HG03103 (cell line): ENCODE results near the gene TTLL11.

Source experiments
- ATAC-seq: cut with Tn5 transposase; IDR thresholded peaks from one replicate; pipeline ENCODE4 v1.9.1; 2021; ENCODE audit warnings: low read depth; ENCODE audit not compliant: unreplicated experiment

Gene TTLL11

GRCh38 chr9:121946465-121946864 is 146.6 kb downstream of the TTLL11 start:
- ATAC-seq, result no peak

- no peak for ATAC-seq
These were observed 147.3 kb downstream of the TTLL11 start for GRCh38 chr9:121945849-121946248.

GRCh38 chr9:121945281-121945680 is 147.8 kb downstream of the TTLL11 start:
- ATAC-seq, result no peak

GRCh38 chr9:121944711-121945191 is 148.4 kb downstream of the TTLL11 start:
- ATAC-seq, result no peak

- ATAC-seq, result no peak
These were observed 149.6 kb downstream of the TTLL11 start for GRCh38 chr9:121943463-121943862.

GRCh38 chr9:121942866-121943382 is 150.2 kb downstream of the TTLL11 start:
- ATAC-seq, result no peak

GRCh38 chr9:121942313-121942712 is 150.8 kb downstream of the TTLL11 start:
- ATAC-seq, result no peak

- no peak for ATAC-seq
These were observed 153.5 kb downstream of the TTLL11 start for GRCh38 chr9:121939643-121940042.

GRCh38 chr9:121938621-121939020 is 154.5 kb downstream of the TTLL11 start:
- no peak for ATAC-seq

- ATAC-seq, result no peak
These were observed 155.9 kb downstream of the TTLL11 start for GRCh38 chr9:121937240-121937639.

- no peak for ATAC-seq
These were observed 157.4 kb downstream of the TTLL11 start for GRCh38 chr9:121935739-121936138.

GRCh38 chr9:121930956-121931355 is 162.2 kb downstream of the TTLL11 start:
- no peak for ATAC-seq

- no peak for ATAC-seq
These were observed 162.9 kb downstream of the TTLL11 start for GRCh38 chr9:121929893-121930875.

GRCh38 chr9:121927636-121928035 is 165.5 kb downstream of the TTLL11 start:
- ATAC-seq, result no peak

GRCh38 chr9:121927081-121927480 is 166.0 kb downstream of the TTLL11 start:
- ATAC-seq, result no peak

GRCh38 chr9:121926351-121926801 is 166.7 kb downstream of the TTLL11 start:
- ATAC-seq, result no peak

GRCh38 chr9:121925935-121926334 is 167.2 kb downstream of the TTLL11 start:
- ATAC-seq, result no peak

- no peak for ATAC-seq
These were observed 168.4 kb downstream of the TTLL11 start for GRCh38 chr9:121924700-121925099.

- ATAC-seq, result no peak
These were observed 171.7 kb downstream of the TTLL11 start for GRCh38 chr9:121921444-121921843.

- ATAC-seq, result no peak
These were observed 175.5 kb downstream of the TTLL11 start for GRCh38 chr9:121917375-121918335.

GRCh38 chr9:121915304-121915625 is 177.8 kb downstream of the TTLL11 start:
- no peak for ATAC-seq
